LNCAP (cell line): ENCODE results near the gene MAN2A2.

ENCODE experiments used
- CTCF ChIP-seq: fragments of 450-650 bp; IDR thresholded peaks from 2 replicates; pipeline ENCODE4 v1.5.1; 2017; ENCODE audit warnings: mild to moderate bottlenecking

MAN2A2 gene

GRCh38 chr15:90878660-90879059 lies 24.4 kb upstream of the MAN2A2 start:
- TF ChIP-seq CTCF, result no peak

DNA sequence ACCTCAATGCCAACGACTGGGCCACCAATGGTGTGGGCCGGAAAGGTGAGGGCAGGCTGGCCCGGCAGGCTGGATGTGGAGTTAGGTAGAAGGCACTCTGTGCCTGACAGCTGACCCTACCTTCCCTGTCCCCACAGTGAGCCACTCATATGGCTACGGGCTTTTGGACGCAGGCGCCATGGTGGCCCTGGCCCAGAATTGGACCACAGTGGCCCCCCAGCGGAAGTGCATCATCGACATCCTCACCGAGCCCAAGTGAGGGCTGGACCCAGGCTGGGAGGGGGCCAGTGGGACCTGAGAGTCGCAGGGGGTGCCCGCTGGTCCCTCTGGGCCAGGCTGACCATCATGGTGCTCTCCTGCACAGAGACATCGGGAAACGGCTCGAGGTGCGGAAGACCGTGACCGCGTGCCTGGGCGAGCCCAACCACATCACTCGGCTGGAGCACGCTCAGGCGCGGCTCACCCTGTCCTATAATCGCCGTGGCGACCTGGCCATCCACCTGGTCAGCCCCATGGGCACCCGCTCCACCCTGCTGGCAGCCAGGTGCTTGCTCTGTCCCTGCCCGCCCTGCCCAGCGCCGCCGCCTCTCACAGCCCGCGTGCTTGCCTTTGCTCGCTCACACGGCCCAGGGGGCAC lies 23.3 kb upstream of the MAN2A2 start:
- TF ChIP-seq CTCF, result no peak

- TF ChIP-seq CTCF, result no peak
These were observed 22.5 kb upstream of the MAN2A2 start for GRCh38 chr15:90880381-90881145.

DNA sequence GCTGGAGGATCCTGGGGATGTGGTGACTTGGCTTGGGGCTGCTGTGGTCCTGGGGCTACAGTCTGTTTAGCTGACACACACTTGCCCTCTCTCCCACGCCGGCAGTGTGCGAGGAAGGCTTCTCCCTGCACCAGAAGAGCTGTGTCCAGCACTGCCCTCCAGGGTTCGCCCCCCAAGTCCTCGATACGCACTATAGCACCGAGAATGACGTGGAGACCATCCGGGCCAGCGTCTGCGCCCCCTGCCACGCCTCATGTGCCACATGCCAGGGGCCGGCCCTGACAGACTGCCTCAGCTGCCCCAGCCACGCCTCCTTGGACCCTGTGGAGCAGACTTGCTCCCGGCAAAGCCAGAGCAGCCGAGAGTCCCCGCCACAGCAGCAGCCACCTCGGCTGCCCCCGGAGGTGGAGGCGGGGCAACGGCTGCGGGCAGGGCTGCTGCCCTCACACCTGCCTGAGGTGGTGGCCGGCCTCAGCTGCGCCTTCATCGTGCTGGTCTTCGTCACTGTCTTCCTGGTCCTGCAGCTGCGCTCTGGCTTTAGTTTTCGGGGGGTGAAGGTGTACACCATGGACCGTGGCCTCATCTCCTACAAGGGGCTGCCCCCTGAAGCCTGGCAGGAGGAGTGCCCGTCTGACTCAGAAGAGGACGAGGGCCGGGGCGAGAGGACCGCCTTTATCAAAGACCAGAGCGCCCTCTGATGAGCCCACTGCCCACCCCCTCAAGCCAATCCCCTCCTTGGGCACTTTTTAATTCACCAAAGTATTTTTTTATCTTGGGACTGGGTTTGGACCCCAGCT lies 21.7 kb upstream of the MAN2A2 start:
- TF ChIP-seq CTCF, result no peak

GRCh38 chr15:90881978-90882721 lies 21.0 kb upstream of the MAN2A2 start:
- no peak for TF ChIP-seq CTCF

GRCh38 chr15:90882781-90883525 lies 20.1 kb upstream of the MAN2A2 start:
- TF ChIP-seq CTCF, result no peak
